ENCODE data around the gene ITGB2. TPM values are rescaled to one million over a fixed set of nuclear protein-coding genes. Genes with fewer than 3 reads are reported as not detected.

The ITGB2 gene
- total RNA-seq, 1 experiment from 2014 or later, result 1.5 TPM

- peaks cover 23% of the 10 kb centered on the region for H3K36me3 Mint-ChIP-seq
- no peaks in the 10 kb centered on the region; the same call in 1 of the 2 replicates for H3K4me1 Mint-ChIP-seq
- H3K27ac Mint-ChIP-seq, result peak overlapping the region; percentile 95
- no peak for DNase-seq (ENCODE audit: low spot score)
- ChIA-PET POLR2A (no interaction called here), CTCF (interaction anchor here (0.8 to 1.9 kb wide), 5 partner anchors 8 to 180 kb away, joined by 3 to 8 read pairs (median 4); no protein-coding TSS in a partner anchor)
- H3K27me3 Mint-ChIP-seq (ENCODE audit: low read depth), result no peaks in the 10 kb centered on the region
- H3K4me3 Mint-ChIP-seq, result no peak overlapping the region
- H3K9me3 Mint-ChIP-seq, result no peaks in the 10 kb centered on the region
- TF ChIP-seq ZNF232 (CRISPR knock-in tag; IDR thresholded peaks at IDR 0.05), result no peak
- TF ChIP-seq ELF4 (CRISPR knock-in tag; IDR thresholded peaks at IDR 0.05; ENCODE audit: low read depth), result no peak
- no peak for TF ChIP-seq MXD4 (CRISPR knock-in tag; IDR thresholded peaks at IDR 0.05; ENCODE audit: borderline replicate concordance)
- TF ChIP-seq ZNF532 (CRISPR knock-in tag; IDR thresholded peaks at IDR 0.05; ENCODE audit: borderline replicate concordance), result no peak
- TF ChIP-seq HMGA2 (CRISPR knock-in tag; IDR thresholded peaks at IDR 0.05), result no peak
- TF ChIP-seq JUN (CRISPR knock-in tag; IDR thresholded peaks at IDR 0.05), result no peak
- TF ChIP-seq NFYB (CRISPR knock-in tag; conservative IDR thresholded peaks at IDR 0.05; ENCODE audit: low read depth), result no peak
- no peak for TF ChIP-seq ETV6 (CRISPR knock-in tag; IDR thresholded peaks at IDR 0.05)
- no peak for ATAC-seq
Measured at GRCh38 chr21:44957901-44958451, 37.3 kb upstream of the ITGB2 start.

GRCh38 chr21:44957047-44957831 lies 36.5 kb upstream of the ITGB2 start:
- DNase-seq (ENCODE audit: low spot score), result no peak
- Mint-ChIP-seq H3K4me1 (no peaks in the 10 kb centered on the region; the same call in 1 of the 2 replicates), H3K4me3 (no peak overlapping the region), H3K9me3 (no peaks in the 10 kb centered on the region), H3K36me3 (peaks cover 22% of the 10 kb centered on the region), H3K27me3 (ENCODE audit: low read depth) (no peaks in the 10 kb centered on the region), H3K27ac (peak overlapping the region; percentile 95)
- CTCF ChIA-PET, result interaction anchor here (0.5 to 1.9 kb wide), 4 partner anchors 7 to 181 kb away, joined by 3 to 8 read pairs (median 6); no protein-coding TSS in a partner anchor
- no peak for ATAC-seq
- POLR2A ChIA-PET, result no interaction called here
- TF ChIP-seq USF1 (CRISPR knock-in tag; IDR thresholded peaks at IDR 0.05) (no peak), ZNF121 (CRISPR knock-in tag; IDR thresholded peaks at IDR 0.05) (no peak), CTCF (IDR thresholded peaks at IDR 0.05) (no peak), SP1 (CRISPR knock-in tag; conservative IDR thresholded peaks at IDR 0.05) (no peak), CREM (CRISPR knock-in tag; IDR thresholded peaks at IDR 0.05) (no peak), ZSCAN18 (CRISPR knock-in tag; IDR thresholded peaks at IDR 0.05) (no peak), HMGA2 (CRISPR knock-in tag; IDR thresholded peaks at IDR 0.05) (no peak), ATF1 (CRISPR knock-in tag; IDR thresholded peaks at IDR 0.05) (no peak), ATF6 (CRISPR knock-in tag; IDR thresholded peaks at IDR 0.05) (no peak), ATF3 (CRISPR knock-in tag; conservative IDR thresholded peaks at IDR 0.05) (no peak), ETV6 (CRISPR knock-in tag; IDR thresholded peaks at IDR 0.05) (no peak), ZNF512 (CRISPR knock-in tag; IDR thresholded peaks at IDR 0.05; ENCODE audit: borderline replicate concordance) (no peak), GTF2I (CRISPR knock-in tag; conservative IDR thresholded peaks at IDR 0.05) (no peak), ZBTB43 (CRISPR knock-in tag; IDR thresholded peaks at IDR 0.05) (no peak)
